ENCODE measurements around the gene GPT2. TPM values are rescaled to one million over a fixed set of nuclear protein-coding genes. Genes with fewer than 3 reads are reported as not detected.
"Not testable (repeated sequence)": the region's sequence is repeated elsewhere in the genome, so short reads cannot be mapped to it uniquely, and the experiment has no call there.

Gene GPT2
- total RNA-seq, 1 experiment from 2014 or later, result 19.4 TPM

DNA sequence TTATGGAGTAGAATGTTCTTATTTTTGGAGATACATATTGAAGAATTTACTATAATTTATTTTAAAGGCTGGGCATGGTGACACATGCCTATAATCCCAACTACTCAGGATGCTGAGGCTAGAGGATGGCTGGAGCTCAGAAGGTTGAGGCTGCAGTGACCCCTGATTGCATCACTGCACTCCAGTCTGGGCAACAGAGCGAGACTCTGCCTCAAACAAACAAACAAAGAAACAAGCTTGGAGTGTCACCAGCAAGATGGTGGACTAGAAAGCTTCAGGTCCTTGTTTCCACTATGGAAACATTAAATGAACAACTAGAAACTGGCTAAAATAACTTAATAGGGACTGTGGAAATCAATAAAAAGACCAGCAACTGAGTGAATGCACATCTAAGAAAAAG is 17.9 kb upstream of the GPT2 start:
- H3K9ac ChIP-seq (ENCODE audit: low read length), result no peak overlapping the region
- TF ChIP-seq EZH2phosphoT487 (IDR thresholded peaks at IDR 0.05; ENCODE audit: borderline replicate concordance, low read length), result no peak
- TF ChIP-seq, protein P1, sequence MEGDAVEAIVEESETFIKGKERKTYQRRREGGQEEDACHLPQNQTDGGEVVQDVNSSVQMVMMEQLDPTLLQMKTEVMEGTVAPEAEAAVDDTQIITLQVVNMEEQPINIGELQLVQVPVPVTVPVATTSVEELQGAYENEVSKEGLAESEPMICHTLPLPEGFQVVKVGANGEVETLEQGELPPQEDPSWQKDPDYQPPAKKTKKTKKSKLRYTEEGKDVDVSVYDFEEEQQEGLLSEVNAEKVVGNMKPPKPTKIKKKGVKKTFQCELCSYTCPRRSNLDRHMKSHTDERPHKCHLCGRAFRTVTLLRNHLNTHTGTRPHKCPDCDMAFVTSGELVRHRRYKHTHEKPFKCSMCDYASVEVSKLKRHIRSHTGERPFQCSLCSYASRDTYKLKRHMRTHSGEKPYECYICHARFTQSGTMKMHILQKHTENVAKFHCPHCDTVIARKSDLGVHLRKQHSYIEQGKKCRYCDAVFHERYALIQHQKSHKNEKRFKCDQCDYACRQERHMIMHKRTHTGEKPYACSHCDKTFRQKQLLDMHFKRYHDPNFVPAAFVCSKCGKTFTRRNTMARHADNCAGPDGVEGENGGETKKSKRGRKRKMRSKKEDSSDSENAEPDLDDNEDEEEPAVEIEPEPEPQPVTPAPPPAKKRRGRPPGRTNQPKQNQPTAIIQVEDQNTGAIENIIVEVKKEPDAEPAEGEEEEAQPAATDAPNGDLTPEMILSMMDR (conservative IDR thresholded peaks at IDR 0.05; ENCODE audit: low read depth, low read length), result no peak
- POLR2A ChIA-PET (ENCODE audit: unreplicated experiment), result no interaction called here
- H3K9me2 ChIP-seq (replicated peaks; ENCODE audit: low read length), result no peaks in the 10 kb centered on the region
- no peaks in the 10 kb centered on the region for H3F3A ChIP-seq (ENCODE audit: low read length, unreplicated experiment)
- ATAC-seq (no peak), DNase-seq (no peak)
- H3K79me2 ChIP-seq (ENCODE audit: low read length), result no peaks in the 10 kb centered on the region
- no TSS peak for BruUV-seq (replicated peaks)
- intact Hi-C loops (cut with micrococcal nuclease), result no loop called here
- no peak overlapping the region for H3K27ac ChIP-seq (ENCODE audit: low read length)
- no peak overlapping the region for H3K4me2 ChIP-seq (ENCODE audit: low read length)
- H3K27me3 ChIP-seq (ENCODE audit: low read length), result no peaks in the 10 kb centered on the region
- no peak overlapping the region for H2AFZ ChIP-seq (ENCODE audit: low read length)
- peaks cover 8% of the 10 kb centered on the region for H3K4me1 ChIP-seq (ENCODE audit: insufficient read depth, low read length)
- H4K20me1 ChIP-seq (ENCODE audit: low read length), result no peaks in the 10 kb centered on the region
- H3K36me3 ChIP-seq (ENCODE audit: low read depth, low read length), result no peaks in the 10 kb centered on the region
- no peaks in the 10 kb centered on the region for H3K9me3 ChIP-seq (ENCODE audit: low read length)
- CTCF ChIA-PET, result no interaction called here
- no peak overlapping the region for H3K4me3 ChIP-seq (ENCODE audit: low read length)

DNA sequence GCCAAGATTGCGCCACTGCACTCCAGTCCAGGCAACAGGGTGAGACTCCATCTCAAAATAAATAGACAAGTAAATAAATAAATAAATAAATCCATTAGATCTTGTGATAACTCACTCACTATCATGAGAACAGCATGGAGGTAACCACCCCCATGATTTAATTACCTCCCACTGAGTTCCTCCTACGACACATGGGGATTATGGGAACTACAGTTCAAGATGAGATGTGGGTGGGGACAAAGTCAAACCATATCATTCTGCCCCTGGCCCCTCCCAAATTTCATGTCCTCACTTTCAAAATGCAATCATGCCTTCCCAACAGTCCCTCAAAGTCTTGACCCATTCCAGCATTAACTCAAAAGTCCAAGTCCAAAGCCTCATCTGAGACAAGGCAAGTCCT is 16.7 kb upstream of the GPT2 start:
- H3K9me3 ChIP-seq (ENCODE audit: low read length); POLR2A ChIA-PET (ENCODE audit: unreplicated experiment); H3K4me2 ChIP-seq (ENCODE audit: low read length); H3K79me2 ChIP-seq (ENCODE audit: low read length); H3K9me2 ChIP-seq (replicated peaks; ENCODE audit: low read length); H3K4me3 ChIP-seq (ENCODE audit: low read length); H4K20me1 ChIP-seq (ENCODE audit: low read length); CTCF ChIA-PET; intact Hi-C loops (cut with micrococcal nuclease); H3K4me1 ChIP-seq (ENCODE audit: insufficient read depth, low read length); DNase-seq; H3K27me3 ChIP-seq (ENCODE audit: low read length); BruUV-seq (replicated peaks); H3K36me3 ChIP-seq (ENCODE audit: low read depth, low read length); H3K9ac ChIP-seq (ENCODE audit: low read length); H3K27ac ChIP-seq (ENCODE audit: low read length); ATAC-seq; H3F3A ChIP-seq (ENCODE audit: low read length, unreplicated experiment); H2AFZ ChIP-seq (ENCODE audit: low read length): not testable (repeated sequence)

DNA sequence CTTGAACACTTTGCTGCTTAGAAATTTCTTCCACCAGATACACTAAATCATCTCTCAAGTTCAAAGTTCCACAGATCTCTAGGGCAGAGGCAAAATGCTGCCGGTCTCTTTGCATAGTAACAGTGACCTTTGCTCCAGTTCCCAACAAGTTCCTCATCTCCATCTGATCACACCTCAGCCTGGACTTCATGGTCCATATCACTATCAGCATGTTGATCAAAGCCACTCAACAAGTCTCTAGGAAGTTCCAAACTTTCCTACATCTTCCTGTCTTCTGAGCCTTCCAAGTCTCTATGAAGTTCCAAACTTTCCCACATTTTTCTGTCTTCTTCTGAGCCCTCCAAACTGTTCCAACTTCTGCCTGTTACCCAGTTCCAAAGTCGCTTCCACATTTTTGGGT is 15.3 kb upstream of the GPT2 start:
- H3K4me2 ChIP-seq (ENCODE audit: low read length); H3K79me2 ChIP-seq (ENCODE audit: low read length); H3K4me3 ChIP-seq (ENCODE audit: low read length); H3K9ac ChIP-seq (ENCODE audit: low read length); H3K36me3 ChIP-seq (ENCODE audit: low read depth, low read length); ATAC-seq; CTCF ChIA-PET; H3K9me2 ChIP-seq (replicated peaks; ENCODE audit: low read length); H3K27me3 ChIP-seq (ENCODE audit: low read length); H3F3A ChIP-seq (ENCODE audit: low read length, unreplicated experiment); H4K20me1 ChIP-seq (ENCODE audit: low read length); DNase-seq; H3K4me1 ChIP-seq (ENCODE audit: insufficient read depth, low read length); POLR2A ChIA-PET (ENCODE audit: unreplicated experiment); H3K27ac ChIP-seq (ENCODE audit: low read length); H3K9me3 ChIP-seq (ENCODE audit: low read length); intact Hi-C loops (cut with micrococcal nuclease); H2AFZ ChIP-seq (ENCODE audit: low read length); BruUV-seq (replicated peaks): not testable (repeated sequence)

DNA sequence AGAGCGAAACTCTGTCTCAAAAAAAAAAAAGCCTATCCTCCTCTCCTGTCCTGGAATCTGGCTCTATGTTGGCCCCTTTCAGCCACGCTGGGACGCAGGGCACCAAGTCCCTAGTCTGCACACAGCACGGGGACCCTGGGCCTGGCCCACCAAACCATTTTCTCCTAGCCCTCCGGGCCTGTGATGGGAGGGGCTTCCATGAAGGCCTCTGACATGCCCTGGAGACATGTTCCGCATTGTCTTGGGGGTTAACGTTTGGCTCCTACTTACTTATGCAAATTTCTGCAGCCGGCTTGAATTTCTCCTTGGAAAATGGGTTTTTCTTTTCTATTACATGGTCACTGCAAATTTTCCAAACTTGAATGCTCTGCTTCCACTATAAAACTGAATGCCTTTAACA is 12.6 kb upstream of the GPT2 start:
- Histone ChIP-seq H3K36me3 (ENCODE audit: low read depth, low read length) (no peaks in the 10 kb centered on the region), H3K4me1 (ENCODE audit: insufficient read depth, low read length) (no peaks in the 10 kb centered on the region), H3K27ac (ENCODE audit: low read length) (no peak overlapping the region), H3K27me3 (ENCODE audit: low read length) (no peaks in the 10 kb centered on the region), H3K4me2 (ENCODE audit: low read length) (no peak overlapping the region), H3K79me2 (ENCODE audit: low read length) (no peaks in the 10 kb centered on the region), H3F3A (ENCODE audit: low read length, unreplicated experiment) (no peaks in the 10 kb centered on the region), H4K20me1 (ENCODE audit: low read length) (no peaks in the 10 kb centered on the region), H3K9ac (ENCODE audit: low read length) (no peak overlapping the region), H3K9me2 (replicated peaks; ENCODE audit: low read length) (no peaks in the 10 kb centered on the region), H3K4me3 (ENCODE audit: low read length) (no peak overlapping the region), H2AFZ (ENCODE audit: low read length) (no peak overlapping the region), H3K9me3 (ENCODE audit: low read length) (no peaks in the 10 kb centered on the region)
- TF ChIP-seq, protein P1 (conservative IDR thresholded peaks at IDR 0.05; ENCODE audit: low read depth, low read length), result no peak
- no peak for TF ChIP-seq EZH2phosphoT487 (IDR thresholded peaks at IDR 0.05; ENCODE audit: borderline replicate concordance, low read length)
- TF ChIP-seq EZH2 (IDR thresholded peaks at IDR 0.05; ENCODE audit: low read length, unreplicated experiment), result no peak
- BruUV-seq (replicated peaks), result no TSS peak
- intact Hi-C loops (cut with micrococcal nuclease), result no loop called here
- POLR2A ChIA-PET (ENCODE audit: unreplicated experiment), result no interaction called here
- ATAC-seq (no peak), DNase-seq (no peak)
- CTCF ChIA-PET, result no interaction called here

Data from PC-3 (cell line).